Measurements from ENCODE around the gene TAX1BP1.

TAX1BP1 gene

DNA sequence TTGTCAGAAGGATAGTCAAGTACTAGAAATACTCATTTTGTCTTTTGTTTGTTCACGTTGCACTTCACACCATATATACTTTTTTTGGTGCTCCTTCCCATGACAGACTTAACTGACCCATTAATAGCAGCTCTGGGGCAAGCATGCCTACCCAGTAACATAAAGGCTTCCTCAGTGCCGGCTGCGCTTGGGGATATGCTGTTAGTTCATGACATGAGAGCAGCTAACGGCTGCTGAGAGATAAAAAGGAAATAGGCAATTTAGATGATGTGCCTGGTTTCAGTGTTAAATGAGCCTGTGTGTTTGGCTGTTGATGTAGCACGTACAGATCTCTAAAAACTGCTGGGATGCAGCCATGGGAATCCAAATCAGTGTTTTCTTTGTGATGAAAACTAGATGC lies 86.4 kb downstream of the TAX1BP1 start:
- Histone ChIP-seq H3K4me3 (ENCODE audit: low read depth in 1 of 2, low read length in 2 of 2) (no peak overlapping the region), H3K27ac (ENCODE audit: low read depth, low read length) (no peak overlapping the region), H3K4me1 (ENCODE audit: insufficient read depth, low read length) (no peaks in the 10 kb centered on the region), H3K9ac (ENCODE audit: low read length) (no peak overlapping the region), H3K36me3 (ENCODE audit: insufficient read depth, low read length) (no peaks in the 10 kb centered on the region), H3K27me3 (ENCODE audit: control insufficient read depth in 1 of 2, insufficient read depth in 2 of 2, low read length in 2 of 2) (no peaks in the 10 kb centered on the region), H3K9me3 (ENCODE audit: low read length) (no peaks in the 10 kb centered on the region)

- Histone ChIP-seq H3K27ac (ENCODE audit: low read depth, low read length) (peak overlapping the region; percentile 45), H3K9ac (ENCODE audit: low read length) (no peak overlapping the region), H3K36me3 (ENCODE audit: insufficient read depth, low read length) (peaks cover 26% of the 10 kb centered on the region), H3K4me1 (ENCODE audit: insufficient read depth, low read length) (peaks cover 21% of the 10 kb centered on the region), H3K9me3 (ENCODE audit: low read length) (no peaks in the 10 kb centered on the region), H3K27me3 (ENCODE audit: control insufficient read depth in 1 of 2, insufficient read depth in 2 of 2, low read length in 2 of 2) (no peaks in the 10 kb centered on the region), H3K4me3 (ENCODE audit: low read depth in 1 of 2, low read length in 2 of 2) (no peak overlapping the region)
These were observed 94.4 kb downstream of the TAX1BP1 start for GRCh38 chr7:27834179-27834921.

GRCh38 chr7:27835376-27835775 lies 95.4 kb downstream of the TAX1BP1 start:
- no peak overlapping the region for H3K4me3 ChIP-seq (ENCODE audit: low read depth in 1 of 2, low read length in 2 of 2)
- no peaks in the 10 kb centered on the region for H3K27me3 ChIP-seq (ENCODE audit: control insufficient read depth in 1 of 2, insufficient read depth in 2 of 2, low read length in 2 of 2)
- H3K36me3 ChIP-seq (ENCODE audit: insufficient read depth, low read length), result peaks cover 36% of the 10 kb centered on the region
- no peak overlapping the region for H3K27ac ChIP-seq (ENCODE audit: low read depth, low read length)
- no peaks in the 10 kb centered on the region for H3K9me3 ChIP-seq (ENCODE audit: low read length)
- no peak overlapping the region for H3K9ac ChIP-seq (ENCODE audit: low read length)
- H3K4me1 ChIP-seq (ENCODE audit: insufficient read depth, low read length), result peaks cover 21% of the 10 kb centered on the region

DNA sequence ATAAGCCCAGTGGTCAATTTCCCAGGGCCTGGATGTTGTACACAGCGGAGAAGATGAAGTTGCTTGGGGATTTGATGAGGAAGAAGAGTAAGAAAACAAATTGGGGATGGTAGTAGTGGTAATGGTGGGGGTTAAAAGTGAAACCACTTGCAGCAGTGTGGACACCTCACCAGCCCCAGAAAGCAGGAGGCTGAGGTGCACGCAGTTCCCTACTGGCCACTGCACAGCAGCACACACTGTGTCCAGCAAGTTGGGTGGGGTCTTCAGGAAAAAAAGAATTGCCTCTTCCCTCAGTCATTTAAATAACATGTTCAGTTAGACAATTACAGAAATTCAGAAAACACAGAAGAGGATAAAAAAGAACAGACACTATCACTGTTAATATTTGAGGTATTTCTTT lies 96.6 kb downstream of the TAX1BP1 start:
- Histone ChIP-seq H3K4me3 (ENCODE audit: low read depth in 1 of 2, low read length in 2 of 2) (no peak overlapping the region), H3K9ac (ENCODE audit: low read length) (no peak overlapping the region), H3K27me3 (ENCODE audit: control insufficient read depth in 1 of 2, insufficient read depth in 2 of 2, low read length in 2 of 2) (no peaks in the 10 kb centered on the region), H3K4me1 (ENCODE audit: insufficient read depth, low read length) (peaks cover 21% of the 10 kb centered on the region), H3K27ac (ENCODE audit: low read depth, low read length) (no peak overlapping the region), H3K9me3 (ENCODE audit: low read length) (no peaks in the 10 kb centered on the region), H3K36me3 (ENCODE audit: insufficient read depth, low read length) (peaks cover 43% of the 10 kb centered on the region)

DNA sequence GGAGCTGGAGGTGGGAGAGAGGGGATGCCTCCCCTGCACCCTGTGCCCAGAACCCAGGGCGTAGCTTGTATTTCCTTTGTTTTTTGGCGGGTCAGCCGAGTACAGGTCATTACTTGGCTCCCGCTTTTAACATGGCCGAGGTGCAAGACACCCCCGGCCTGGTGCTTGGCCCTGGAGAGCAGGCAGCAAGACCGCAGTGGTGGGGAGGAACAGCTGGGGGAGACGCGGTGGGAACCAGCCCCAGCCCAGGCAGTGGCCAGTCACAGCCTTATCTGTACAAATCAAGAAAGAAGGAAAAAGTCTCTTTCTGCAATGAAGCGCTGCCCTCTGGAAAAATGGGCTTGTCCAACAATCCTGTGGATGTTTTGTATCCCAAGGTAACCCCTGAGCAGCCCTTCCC lies 99.1 kb downstream of the TAX1BP1 start:
- Histone ChIP-seq H3K27ac (ENCODE audit: low read depth, low read length) (no peak overlapping the region), H3K4me1 (ENCODE audit: insufficient read depth, low read length) (peaks cover 30% of the 10 kb centered on the region), H3K36me3 (ENCODE audit: insufficient read depth, low read length) (peaks cover 33% of the 10 kb centered on the region), H3K9me3 (ENCODE audit: low read length) (no peaks in the 10 kb centered on the region), H3K4me3 (ENCODE audit: low read depth in 1 of 2, low read length in 2 of 2) (no peak overlapping the region), H3K27me3 (ENCODE audit: control insufficient read depth in 1 of 2, insufficient read depth in 2 of 2, low read length in 2 of 2) (no peaks in the 10 kb centered on the region), H3K9ac (ENCODE audit: low read length) (no peak overlapping the region)

DNA sequence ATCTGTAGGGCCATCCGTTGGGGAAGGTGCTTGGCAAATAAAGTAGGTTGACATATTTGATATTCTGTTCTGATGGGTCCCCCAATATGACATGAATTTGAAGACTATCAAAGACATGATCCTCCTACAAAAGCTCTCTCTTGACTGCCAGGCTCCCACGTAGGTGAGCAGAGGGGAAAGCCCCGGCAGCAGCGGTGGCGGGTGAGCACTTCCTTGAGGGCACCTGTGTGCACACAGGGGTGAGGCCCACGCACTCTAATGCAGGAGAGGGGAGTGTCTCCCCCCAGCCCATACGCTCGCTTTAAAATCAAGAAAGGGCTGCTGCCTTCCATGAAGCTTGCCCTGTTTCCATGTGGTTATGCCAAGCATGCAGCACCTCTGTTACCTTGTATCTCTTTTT lies 100.4 kb downstream of the TAX1BP1 start:
- peaks cover 30% of the 10 kb centered on the region for H3K36me3 ChIP-seq (ENCODE audit: insufficient read depth, low read length)
- H3K27me3 ChIP-seq (ENCODE audit: control insufficient read depth in 1 of 2, insufficient read depth in 2 of 2, low read length in 2 of 2), result no peaks in the 10 kb centered on the region
- no peak overlapping the region for H3K27ac ChIP-seq (ENCODE audit: low read depth, low read length)

DNA sequence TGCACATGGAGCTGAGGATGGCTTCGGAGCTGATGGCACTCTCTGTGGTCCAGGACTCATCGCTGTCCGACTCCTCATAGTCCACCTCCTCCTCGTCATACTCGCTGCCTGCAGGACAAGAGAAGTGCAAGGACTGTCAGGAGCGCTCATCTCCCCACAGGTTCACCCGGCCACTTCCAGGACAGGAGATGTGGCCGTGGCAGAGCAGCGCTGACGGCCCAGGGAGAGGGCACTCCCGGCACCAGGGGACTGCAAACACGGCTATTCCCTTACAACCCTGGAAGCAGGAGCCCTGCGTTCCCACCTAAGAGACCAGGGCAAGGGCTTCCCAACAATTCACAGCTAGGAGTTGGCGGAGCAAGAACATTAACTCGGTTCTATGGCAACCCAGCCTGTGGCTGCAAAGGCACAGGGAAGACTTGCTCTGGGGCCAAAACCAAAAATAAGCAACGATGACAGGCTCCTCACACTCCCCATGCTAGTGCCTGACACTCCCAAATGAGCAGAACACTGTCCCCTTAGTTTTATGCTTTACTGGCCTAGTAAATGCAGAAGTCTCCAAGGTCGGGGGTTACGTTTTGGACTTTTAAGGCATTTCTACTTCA lies 100.9 kb downstream of the TAX1BP1 start:
- Histone ChIP-seq H3K9me3 (ENCODE audit: low read length) (no peaks in the 10 kb centered on the region), H3K36me3 (ENCODE audit: insufficient read depth, low read length) (peaks cover 30% of the 10 kb centered on the region), H3K27ac (ENCODE audit: low read depth, low read length) (no peak overlapping the region), H3K4me1 (ENCODE audit: insufficient read depth, low read length) (peaks cover 17% of the 10 kb centered on the region), H3K9ac (ENCODE audit: low read length) (no peak overlapping the region), H3K27me3 (ENCODE audit: control insufficient read depth in 1 of 2, insufficient read depth in 2 of 2, low read length in 2 of 2) (no peaks in the 10 kb centered on the region), H3K4me3 (ENCODE audit: low read depth in 1 of 2, low read length in 2 of 2) (no peak overlapping the region)

More for the DNA sequence above, 100.4 kb downstream of the TAX1BP1 start:
- no peak overlapping the region for H3K9ac ChIP-seq (ENCODE audit: low read length)
- H3K9me3 ChIP-seq (ENCODE audit: low read length), result no peaks in the 10 kb centered on the region
- no peak overlapping the region for H3K4me3 ChIP-seq (ENCODE audit: low read depth in 1 of 2, low read length in 2 of 2)
- H3K4me1 ChIP-seq (ENCODE audit: insufficient read depth, low read length), result peaks cover 18% of the 10 kb centered on the region

- peaks cover 17% of the 10 kb centered on the region for H3K4me1 ChIP-seq (ENCODE audit: insufficient read depth, low read length)
These were observed 102.2 kb downstream of the TAX1BP1 start for GRCh38 chr7:27842094-27842692.

DNA sequence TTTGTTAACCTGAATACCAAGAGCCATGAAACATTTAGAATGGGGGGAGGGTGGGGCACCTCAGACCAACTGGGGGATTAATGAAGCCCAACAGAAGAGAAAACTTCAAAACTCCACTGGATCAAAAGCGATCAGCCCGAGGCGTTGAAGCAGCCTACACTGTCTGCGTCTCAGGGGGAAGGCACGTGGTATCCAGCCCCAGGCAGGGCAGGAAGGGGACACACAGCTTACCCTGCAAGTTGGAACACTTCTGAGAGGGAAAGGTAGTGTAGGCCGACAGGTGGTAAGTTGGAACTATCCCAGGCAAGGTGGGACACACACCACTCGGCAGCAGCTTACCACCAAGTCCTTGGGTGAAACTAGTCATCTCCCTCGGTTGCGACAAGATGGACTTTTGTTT lies 102.9 kb downstream of the TAX1BP1 start:
- H3K9ac ChIP-seq (ENCODE audit: low read length), result no peak overlapping the region
- no peak overlapping the region for H3K27ac ChIP-seq (ENCODE audit: low read depth, low read length)
- H3K36me3 ChIP-seq (ENCODE audit: insufficient read depth, low read length), result peaks cover 30% of the 10 kb centered on the region
- H3K27me3 ChIP-seq (ENCODE audit: control insufficient read depth in 1 of 2, insufficient read depth in 2 of 2, low read length in 2 of 2), result no peaks in the 10 kb centered on the region
- peaks cover 17% of the 10 kb centered on the region for H3K4me1 ChIP-seq (ENCODE audit: insufficient read depth, low read length)
- H3K9me3 ChIP-seq (ENCODE audit: low read length), result no peaks in the 10 kb centered on the region
- no peak overlapping the region for H3K4me3 ChIP-seq (ENCODE audit: low read depth in 1 of 2, low read length in 2 of 2)

More at GRCh38 chr7:27842094-27842692, 102.2 kb downstream of the TAX1BP1 start:
- Histone ChIP-seq H3K9ac (ENCODE audit: low read length) (no peak overlapping the region), H3K4me3 (ENCODE audit: low read depth in 1 of 2, low read length in 2 of 2) (no peak overlapping the region), H3K9me3 (ENCODE audit: low read length) (no peaks in the 10 kb centered on the region), H3K27me3 (ENCODE audit: control insufficient read depth in 1 of 2, insufficient read depth in 2 of 2, low read length in 2 of 2) (no peaks in the 10 kb centered on the region), H3K27ac (ENCODE audit: low read depth, low read length) (no peak overlapping the region), H3K36me3 (ENCODE audit: insufficient read depth, low read length) (peaks cover 30% of the 10 kb centered on the region)

DNA sequence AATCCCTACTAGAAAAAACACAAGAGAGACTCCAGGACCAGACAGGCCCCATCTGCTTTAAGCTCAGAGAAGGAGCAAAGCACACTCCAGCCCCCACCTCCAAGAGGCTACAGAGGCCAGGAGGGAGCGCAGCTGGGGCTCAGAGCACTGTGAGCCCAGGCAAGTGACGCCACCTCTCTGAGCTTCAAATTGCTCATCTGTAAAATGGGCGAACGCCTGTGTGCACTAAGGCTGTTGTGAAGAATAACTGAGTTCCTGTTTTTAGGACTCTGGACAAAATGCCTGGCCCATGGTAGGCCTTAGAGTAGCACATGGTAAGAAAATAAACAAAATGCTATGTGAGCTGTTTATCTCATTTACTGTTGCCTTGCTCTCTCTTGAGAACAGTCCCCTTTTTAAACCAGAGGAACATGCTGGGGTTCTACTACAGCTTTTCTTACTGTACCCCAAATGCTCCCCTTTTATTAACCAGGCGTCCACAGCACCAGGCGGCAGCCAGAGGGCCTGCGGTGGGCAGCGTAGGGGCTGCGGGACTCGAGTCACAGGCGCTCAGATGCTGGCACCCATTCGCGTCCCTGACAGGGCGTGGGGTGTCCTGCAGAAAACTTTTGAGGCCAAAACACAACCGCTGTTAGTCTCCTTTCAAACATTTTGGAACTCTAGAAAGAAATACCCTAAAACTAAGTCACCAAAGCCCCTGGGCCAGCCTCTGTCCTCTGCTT lies 103.8 kb downstream of the TAX1BP1 start:
- Histone ChIP-seq H3K4me3 (ENCODE audit: low read depth in 1 of 2, low read length in 2 of 2) (no peak overlapping the region), H3K27ac (ENCODE audit: low read depth, low read length) (no peak overlapping the region), H3K36me3 (ENCODE audit: insufficient read depth, low read length) (peaks cover 23% of the 10 kb centered on the region), H3K9me3 (ENCODE audit: low read length) (no peaks in the 10 kb centered on the region), H3K9ac (ENCODE audit: low read length) (no peak overlapping the region), H3K27me3 (ENCODE audit: control insufficient read depth in 1 of 2, insufficient read depth in 2 of 2, low read length in 2 of 2) (no peaks in the 10 kb centered on the region), H3K4me1 (ENCODE audit: insufficient read depth, low read length) (peaks cover 17% of the 10 kb centered on the region)

GRCh38 chr7:27846388-27846787 lies 106.4 kb downstream of the TAX1BP1 start:
- H3K27me3 ChIP-seq (ENCODE audit: control insufficient read depth in 1 of 2, insufficient read depth in 2 of 2, low read length in 2 of 2), result no peaks in the 10 kb centered on the region
- H3K9ac ChIP-seq (ENCODE audit: low read length), result no peak overlapping the region
- no peak overlapping the region for H3K4me3 ChIP-seq (ENCODE audit: low read depth in 1 of 2, low read length in 2 of 2)
- H3K27ac ChIP-seq (ENCODE audit: low read depth, low read length), result no peak overlapping the region
- peaks cover 17% of the 10 kb centered on the region for H3K4me1 ChIP-seq (ENCODE audit: insufficient read depth, low read length)
- H3K36me3 ChIP-seq (ENCODE audit: insufficient read depth, low read length), result no peaks in the 10 kb centered on the region
- H3K9me3 ChIP-seq (ENCODE audit: low read length), result no peaks in the 10 kb centered on the region

All from muscle layer of colon (tissue), 2 donors.